22Rv1 (cell line): ENCODE data around the gene TATDN2.

Experiments used
- H3K27ac ChIP-seq: fragments of 450-650 bp; 2 replicates; pipeline ENCODE4 v1.5.1; 2017
- CTCF ChIP-seq: fragments of 450-650 bp; IDR thresholded peaks from 2 replicates; pipeline ENCODE4 v1.5.1; 2017; ENCODE audit warnings: mild to moderate bottlenecking
- ZFX ChIP-seq: fragments of 450-650 bp; IDR thresholded peaks from 2 replicates; pipeline ENCODE4 v1.6.1; 2017; ENCODE audit warnings: antibody characterized with exemption, borderline replicate concordance

Gene TATDN2

GRCh38 chr3:10330319-10330718 is 82.1 kb downstream of the TATDN2 start:
- H3K27ac ChIP-seq: no peak overlapping the region
- no peak for TF ChIP-seq ZFX
- TF ChIP-seq CTCF: no peak
